HCT116 (cell line): ENCODE results near the gene C2.

Source experiments
- CTCF ChIP-seq, 3 experiments: fragments of 200-600 bp in 1 of 3; sonication (generic) in 1 of 3; IDR thresholded peaks in 2 of 3; conservative IDR thresholded peaks in 1 of 3; 2 replicates each; pipeline ENCODE4 v1.5.1; 2012 to 2017; ENCODE audit warnings: low read depth in 2 of 3, low read length in 2 of 3, antibody characterized with exemption in 1 of 3, borderline replicate concordance in 1 of 3, control low read depth in 1 of 3, mild to moderate bottlenecking in 1 of 3, mixed read lengths in 1 of 3, mixed run types in 1 of 3, moderate library complexity in 1 of 3; ENCODE audit not compliant: insufficient read depth in 1 of 3
- MAX ChIP-seq: IDR thresholded peaks from 2 replicates; pipeline ENCODE4 v1.6.1; 2012
- POLR2A ChIP-seq: IDR thresholded peaks from 2 replicates; pipeline ENCODE4 v1.7.0; 2011; ENCODE audit warnings: borderline replicate concordance; ENCODE audit not compliant: insufficient read depth, insufficient read length; ENCODE audit errors: extremely low read depth
- POLR2AphosphoS5 ChIP-seq: IDR thresholded peaks from 2 replicates; pipeline ENCODE4 v1.6.1; 2011; ENCODE audit warnings: mild to moderate bottlenecking, low read depth, low read length, moderate library complexity
- REST ChIP-seq: IDR thresholded peaks from 2 replicates; pipeline ENCODE4 v1.6.1; 2012; ENCODE audit warnings: low read depth
- ZBTB33 ChIP-seq: IDR thresholded peaks from 2 replicates; pipeline ENCODE4 v1.6.1; 2011; ENCODE audit warnings: mild to moderate bottlenecking, low read length, moderate library complexity; ENCODE audit not compliant: insufficient replicate concordance; ENCODE audit errors: extremely low read depth
- ZNF274 ChIP-seq: fragments of 200-500 bp; sonication (Bioruptor generic); IDR thresholded peaks from 2 replicates; pipeline ENCODE4 v1.6.1; 2014; ENCODE audit warnings: mild to moderate bottlenecking, low read depth, low read length, inconsistent platforms

- no peak for TF ChIP-seq CTCF (IDR thresholded peaks at IDR 0.05 in 2 of 3, conservative IDR thresholded peaks at IDR 0.05 in 1 of 3; ENCODE audit: borderline replicate concordance in 1 of 3, insufficient read depth in 1 of 3, low read depth in 2 of 3, low read length in 2 of 3)
- no peak for TF ChIP-seq MAX
- no peak for TF ChIP-seq POLR2AphosphoS5
- no peak for TF ChIP-seq POLR2A
- no peak for TF ChIP-seq REST
- no peak for TF ChIP-seq ZBTB33
- no peak for TF ChIP-seq ZNF274
Observed at GRCh38 chr6:31958412-31958740, 30.9 kb downstream of the C2 start.
